Measurements from ENCODE around the gene COMMD2.

Gene COMMD2

GRCh38 chr3:149752051-149752787 lies at the start of gene COMMD2:
COMMD2 (minus strand) TSS chr3:149752489; CDS start chr3:149752444, 45 bp downstream.
- peak; percentile 93 for DNase-seq (ENCODE audit: low spot score)

GRCh38 chr3:149801639-149802038 lies 49.4 kb upstream of the COMMD2 start:
- no peak for DNase-seq (ENCODE audit: low spot score)

- DNase-seq (ENCODE audit: low spot score): no peak
Observed at GRCh38 chr3:149801195-149801594, 48.9 kb upstream of the COMMD2 start.

- DNase-seq (ENCODE audit: low spot score): no peak
Observed at GRCh38 chr3:149800693-149801092, 48.4 kb upstream of the COMMD2 start.

- no peak for DNase-seq (ENCODE audit: low spot score)
Observed at GRCh38 chr3:149796026-149796425, 43.7 kb upstream of the COMMD2 start.

- no peak for DNase-seq (ENCODE audit: low spot score)
Observed at GRCh38 chr3:149792452-149793270, 40.4 kb upstream of the COMMD2 start, which contains the start of gene ANKUB1. ANKUB1 (minus strand) TSS chr3:149792554; CDS start chr3:149792366, 188 bp downstream.

GRCh38 chr3:149790698-149791097 lies 38.4 kb upstream of the COMMD2 start:
- no peak for DNase-seq (ENCODE audit: low spot score)

GRCh38 chr3:149790268-149790667 lies 38.0 kb upstream of the COMMD2 start:
- DNase-seq (ENCODE audit: low spot score): no peak

GRCh38 chr3:149784064-149784704 lies 31.9 kb upstream of the COMMD2 start:
- DNase-seq (ENCODE audit: low spot score): no peak

GRCh38 chr3:149783576-149783975 lies 31.3 kb upstream of the COMMD2 start:
- peak; percentile 16 for DNase-seq (ENCODE audit: low spot score)

GRCh38 chr3:149781741-149782140 lies 29.5 kb upstream of the COMMD2 start:
- DNase-seq (ENCODE audit: low spot score): no peak

- DNase-seq (ENCODE audit: low spot score): no peak
Observed at GRCh38 chr3:149781211-149781610, 28.9 kb upstream of the COMMD2 start.

GRCh38 chr3:149777414-149778214 lies 25.3 kb upstream of the COMMD2 start:
- no peak for DNase-seq (ENCODE audit: low spot score)

- no peak for DNase-seq (ENCODE audit: low spot score)
Observed at GRCh38 chr3:149776170-149776569, 23.9 kb upstream of the COMMD2 start.

- DNase-seq (ENCODE audit: low spot score): no peak
Observed at GRCh38 chr3:149772861-149773260, 20.6 kb upstream of the COMMD2 start.

- DNase-seq (ENCODE audit: low spot score): peak; percentile 45
Observed at GRCh38 chr3:149771652-149772271, 19.5 kb upstream of the COMMD2 start.

- no peak for DNase-seq (ENCODE audit: low spot score)
Observed at GRCh38 chr3:149770246-149770645, 18.0 kb upstream of the COMMD2 start.

- DNase-seq (ENCODE audit: low spot score): no peak
Observed at GRCh38 chr3:149768704-149769103, 16.4 kb upstream of the COMMD2 start.

- no peak for DNase-seq (ENCODE audit: low spot score)
Observed at GRCh38 chr3:149767720-149768119, 15.4 kb upstream of the COMMD2 start.

- DNase-seq (ENCODE audit: low spot score): peak; percentile 29
Observed at GRCh38 chr3:149765762-149766334, 13.6 kb upstream of the COMMD2 start.

- no peak for DNase-seq (ENCODE audit: low spot score)
Observed at GRCh38 chr3:149764302-149764701, 12.0 kb upstream of the COMMD2 start.
